ENCODE data around the gene TSPAN4.

TSPAN4 gene

GRCh38 chr11:853682-854448, 11.2 kb downstream of the TSPAN4 start:
- DNase-seq = no peak

DNA sequence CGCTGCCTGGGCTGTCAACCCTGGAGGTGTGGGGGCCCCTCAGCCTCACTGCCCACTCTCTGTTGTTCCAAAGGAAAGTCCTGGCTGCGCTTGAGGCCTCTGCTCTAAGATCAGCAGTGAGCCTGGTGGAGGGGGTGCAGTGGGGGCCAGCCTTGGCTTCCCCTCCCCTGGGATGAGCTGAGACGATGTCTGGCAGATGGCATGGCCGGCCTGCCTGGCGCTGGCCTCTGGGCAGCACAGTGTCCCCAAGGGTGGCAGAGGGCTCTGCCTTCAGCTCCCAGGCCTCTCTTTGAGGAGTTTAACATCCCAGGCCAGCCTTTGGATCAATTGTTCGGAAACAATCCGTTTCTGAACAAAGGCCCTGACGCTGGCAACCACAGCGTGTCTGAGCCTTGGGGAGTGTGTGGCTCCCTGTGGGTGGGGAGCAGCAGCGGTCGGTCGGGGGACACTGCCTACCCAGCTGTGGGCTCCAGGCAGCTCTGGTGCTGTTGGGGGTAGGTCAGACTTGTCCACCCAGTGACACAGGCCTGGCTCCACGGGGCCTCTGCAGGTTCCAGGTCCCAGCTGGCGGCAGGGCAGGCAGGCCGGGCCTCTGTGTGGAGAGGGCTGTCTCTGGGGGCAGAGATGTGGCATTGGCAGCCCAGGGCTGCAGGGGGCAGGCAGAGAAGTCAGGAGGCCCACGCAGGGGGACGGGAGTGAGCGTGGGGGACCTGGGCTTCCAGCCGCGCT, 12.1 kb downstream of the TSPAN4 start:
- DNase-seq = no peak

GRCh38 chr11:855330-855674, 12.7 kb downstream of the TSPAN4 start:
- no peak for DNase-seq

- DNase-seq = no peak
These were observed 13.1 kb downstream of the TSPAN4 start for GRCh38 chr11:855796-856195.

DNA sequence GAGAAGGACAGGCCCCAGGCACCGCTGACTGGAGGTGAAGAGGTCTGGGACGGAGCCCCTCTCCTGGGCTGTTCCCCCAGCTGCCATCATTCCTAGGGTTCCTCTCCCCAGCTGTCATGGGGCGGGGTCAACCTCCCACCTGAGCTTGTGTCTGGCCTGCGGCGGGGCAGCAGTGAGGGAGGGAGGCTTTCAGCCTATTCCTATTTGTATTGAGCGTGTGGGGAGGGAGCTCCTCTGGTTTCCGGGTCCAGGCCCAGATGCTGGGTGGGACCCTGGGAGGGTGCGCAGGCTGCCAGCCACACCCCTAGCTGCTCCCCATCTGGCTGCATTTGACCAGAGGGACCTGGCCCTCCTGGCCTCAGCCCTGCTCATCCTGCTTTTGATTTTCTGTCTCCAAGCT, 13.7 kb downstream of the TSPAN4 start:
- no peak for DNase-seq

DNA sequence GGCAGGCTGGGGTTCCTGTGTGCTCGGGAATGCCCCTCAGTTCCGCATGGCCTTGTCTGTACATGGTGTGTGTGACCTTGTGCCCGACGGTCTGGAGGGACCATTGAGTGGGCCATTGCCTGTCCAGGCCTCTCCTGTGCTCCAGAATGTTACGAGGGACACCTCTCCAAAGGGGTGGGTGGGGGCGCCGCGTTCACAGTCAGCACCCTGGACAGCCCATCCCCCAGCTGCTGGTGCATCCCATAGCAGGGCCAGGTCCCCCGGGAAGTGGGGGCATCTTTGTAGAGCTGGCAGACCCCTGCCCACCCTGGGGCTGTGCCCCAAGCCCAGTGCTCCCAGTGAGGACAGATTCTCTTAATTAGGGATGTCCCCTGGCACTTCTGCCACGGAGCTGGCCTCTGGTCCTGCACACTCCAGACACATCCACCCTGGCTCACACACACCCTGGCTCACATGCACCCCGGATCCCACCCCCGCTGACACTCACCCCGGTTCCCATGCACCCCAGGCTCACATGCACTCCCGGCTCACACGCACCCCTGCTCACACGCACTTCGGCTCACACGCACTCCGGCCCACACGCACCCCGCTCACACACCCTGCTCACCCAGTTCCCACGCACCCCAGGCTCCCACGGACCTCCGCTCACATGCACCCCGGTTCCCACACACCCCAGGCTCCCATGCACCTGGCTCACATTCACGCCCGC, 15.6 kb downstream of the TSPAN4 start:
- DNase-seq = no peak

DNA sequence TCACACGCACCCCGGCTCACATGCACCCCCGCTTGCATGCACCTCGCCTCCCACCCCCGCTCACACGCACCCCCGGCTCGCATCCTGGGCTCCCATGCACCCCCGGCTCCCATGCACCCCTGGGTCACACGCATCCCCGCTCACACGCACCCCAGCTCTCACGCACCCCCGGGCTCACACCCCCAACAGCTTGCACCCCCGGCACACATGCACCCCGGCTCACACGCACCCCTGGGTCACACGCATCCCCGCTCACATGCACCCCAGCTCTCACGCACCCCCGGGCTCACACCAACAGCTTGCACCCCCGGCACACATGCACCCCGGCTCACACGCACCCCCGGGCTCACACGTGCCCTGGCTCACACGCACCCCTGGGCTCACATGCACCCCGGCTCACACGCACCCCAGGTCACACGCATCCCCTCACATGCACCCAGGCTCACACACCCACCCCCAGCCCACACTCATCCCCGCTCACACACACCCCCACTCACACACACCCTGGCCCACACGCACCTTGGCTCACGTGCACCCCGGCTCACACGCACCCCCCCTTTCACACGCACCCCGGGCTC, 16.2 kb downstream of the TSPAN4 start:
- no peak for DNase-seq

DNA sequence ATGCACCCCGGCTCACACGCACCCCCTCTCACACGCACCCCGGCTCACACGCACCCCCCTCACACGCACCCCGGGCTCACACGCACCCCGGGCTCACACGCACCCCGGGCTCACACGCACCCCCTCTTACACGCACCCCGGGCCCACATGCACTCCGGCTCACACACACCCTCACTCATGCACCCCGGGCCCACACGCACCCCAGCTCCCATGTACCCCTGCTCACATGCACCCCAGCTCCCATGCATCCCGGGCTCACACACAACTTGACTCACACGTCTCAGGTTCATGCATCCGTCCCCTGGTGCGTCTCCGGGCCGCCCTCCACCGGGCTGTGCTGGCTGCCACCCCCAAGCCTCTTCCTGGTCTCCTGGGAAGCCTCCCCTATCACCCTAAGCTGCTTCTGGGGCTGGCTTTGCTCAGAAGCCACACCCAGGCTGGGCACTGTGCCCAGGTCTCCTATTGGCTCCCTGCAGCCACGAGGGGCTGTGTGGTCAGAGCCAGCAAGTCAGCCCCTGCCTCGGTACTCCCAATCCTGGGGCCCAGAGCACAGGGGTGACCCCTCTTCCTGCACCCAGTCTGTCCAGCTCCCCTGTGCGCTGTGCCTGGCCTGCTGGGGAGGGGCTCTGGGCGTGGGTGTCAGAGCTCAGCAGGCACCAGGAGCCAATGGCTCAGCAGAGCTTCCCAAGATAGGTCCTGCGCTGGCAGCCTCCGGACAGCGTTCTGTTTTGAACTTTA, 16.9 kb downstream of the TSPAN4 start:
- peak; percentile 60 for DNase-seq

GRCh38 chr11:860234-861104, 17.8 kb downstream of the TSPAN4 start:
- no peak for DNase-seq

DNA sequence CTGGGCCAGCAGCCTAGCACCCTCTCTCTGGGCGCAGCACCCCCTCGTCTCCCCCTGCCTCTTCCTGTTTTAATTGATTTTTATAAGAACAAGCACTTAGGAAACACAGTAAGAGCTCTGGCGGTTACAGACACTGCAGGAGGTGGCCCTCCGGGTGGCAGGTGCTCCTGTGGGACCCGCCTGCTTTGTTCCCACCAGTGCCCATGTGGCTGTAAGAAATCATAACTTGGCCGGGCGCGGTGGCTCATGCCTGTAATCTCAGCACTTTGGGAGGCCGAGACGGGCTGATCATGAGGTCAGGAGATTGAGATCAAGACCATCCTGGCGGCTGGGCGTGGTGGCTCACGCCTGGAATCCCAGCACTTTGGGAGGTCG, 18.4 kb downstream of the TSPAN4 start:
- DNase-seq = no peak

DNA sequence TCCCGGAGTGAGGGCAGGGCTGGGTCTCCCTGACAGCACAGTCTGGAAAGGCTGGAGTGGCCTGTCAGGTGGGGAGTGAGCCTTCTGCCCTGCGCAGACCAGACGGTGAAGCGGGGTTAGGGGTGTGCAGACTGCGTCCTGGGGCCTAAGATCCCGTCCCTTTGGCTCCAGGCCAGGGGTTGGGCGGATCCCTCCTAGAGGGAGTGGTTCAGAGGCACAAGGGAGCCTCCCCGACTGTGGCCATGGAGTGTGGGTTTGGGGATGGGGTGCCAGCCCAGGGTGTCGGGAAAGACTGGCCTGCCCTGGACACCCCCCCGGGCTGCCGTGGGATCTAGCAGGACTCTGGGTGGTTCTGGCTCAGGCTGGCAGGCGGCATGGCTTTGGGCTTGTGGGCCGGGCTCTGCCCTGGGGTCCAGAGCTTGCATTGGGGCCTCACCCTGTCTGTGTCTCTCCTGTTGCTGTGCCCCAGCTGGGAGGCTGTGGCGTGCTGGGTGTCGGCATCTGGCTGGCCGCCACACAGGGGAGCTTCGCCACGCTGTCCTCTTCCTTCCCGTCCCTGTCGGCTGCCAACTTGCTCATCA, 19.5 kb downstream of the TSPAN4 start:
- no peak for DNase-seq

DNA sequence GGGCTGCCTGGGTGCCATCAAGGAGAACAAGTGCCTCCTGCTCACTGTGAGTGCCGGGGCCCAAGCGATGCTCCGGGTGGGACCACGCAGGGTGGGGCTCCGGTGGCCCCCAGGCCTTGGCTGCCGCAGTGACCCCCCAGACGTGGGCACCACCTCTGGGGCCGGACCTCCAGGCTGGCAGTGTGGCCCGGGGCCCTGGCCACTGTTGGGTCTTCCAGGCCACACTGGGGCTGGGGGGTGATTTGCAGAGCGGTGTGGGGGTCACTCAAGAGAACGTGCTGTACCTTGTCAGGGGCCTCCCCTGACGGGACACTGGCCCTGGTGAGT, 20.0 kb downstream of the TSPAN4 start:
- DNase-seq = no peak

DNA sequence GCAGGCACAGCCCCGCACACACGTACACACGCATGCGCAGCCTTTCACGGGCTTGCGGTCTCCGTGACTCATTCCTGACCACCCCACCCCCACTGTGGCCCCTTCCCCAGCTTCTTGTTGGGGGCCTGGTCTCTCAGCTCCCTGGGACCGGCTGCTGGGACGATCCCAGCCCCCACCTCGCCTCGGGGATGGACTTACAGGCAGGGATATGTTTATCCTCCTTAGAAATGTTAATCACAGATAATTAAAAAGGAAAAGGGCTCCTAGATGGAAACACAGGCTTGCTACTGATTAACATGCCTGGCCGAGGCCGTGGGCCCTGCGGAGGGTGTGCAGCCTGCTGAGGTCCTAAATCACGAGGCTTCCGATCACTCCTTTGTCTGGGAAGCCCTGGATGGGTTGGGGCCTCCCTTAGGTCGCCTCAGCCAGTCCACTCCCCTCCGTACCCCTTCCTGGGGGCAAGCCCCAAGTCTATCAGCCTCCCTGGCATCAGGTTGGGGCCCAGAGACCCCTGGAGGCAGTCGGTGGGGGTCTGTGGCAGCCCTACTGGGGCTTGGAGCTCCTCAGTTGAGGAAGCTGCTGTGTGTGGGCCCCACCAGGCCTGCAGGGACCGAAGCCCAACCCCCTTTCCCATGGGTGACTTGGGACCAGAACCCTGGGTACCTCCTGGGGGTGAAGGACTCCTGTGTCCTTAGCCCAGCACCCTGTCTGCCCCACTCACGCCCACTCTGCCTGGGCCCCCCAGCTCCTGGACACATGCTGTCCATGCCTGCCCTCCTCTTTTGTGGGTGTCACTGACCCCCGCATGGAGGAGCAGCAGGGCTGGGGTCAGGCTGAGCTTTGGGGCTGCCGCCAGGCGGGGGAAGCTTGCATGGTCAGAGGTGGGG, 20.6 kb downstream of the TSPAN4 start:
- DNase-seq = no peak

- no peak for DNase-seq
These were observed 21.5 kb downstream of the TSPAN4 start for GRCh38 chr11:863910-864827.

DNA sequence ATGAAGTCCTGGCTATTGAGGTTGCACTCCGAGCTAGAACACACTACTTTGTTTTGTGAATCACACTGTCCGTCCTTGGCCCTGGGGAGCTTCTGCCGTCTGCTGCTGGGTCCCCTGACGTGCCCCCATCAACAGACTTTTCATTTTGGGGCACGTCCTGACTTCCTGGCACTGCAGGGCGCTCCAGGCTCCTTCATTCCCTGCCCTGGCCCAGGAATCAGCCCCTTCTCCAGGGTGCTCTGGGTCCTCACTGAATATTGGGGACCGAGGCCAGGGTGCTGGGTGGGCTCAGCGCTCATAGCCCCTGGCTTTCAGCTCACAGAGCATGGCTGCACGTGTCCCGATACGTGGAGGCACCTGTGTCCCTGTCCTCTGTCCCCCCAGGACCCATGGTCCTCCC, 22.2 kb downstream of the TSPAN4 start:
- no peak for DNase-seq

DNA sequence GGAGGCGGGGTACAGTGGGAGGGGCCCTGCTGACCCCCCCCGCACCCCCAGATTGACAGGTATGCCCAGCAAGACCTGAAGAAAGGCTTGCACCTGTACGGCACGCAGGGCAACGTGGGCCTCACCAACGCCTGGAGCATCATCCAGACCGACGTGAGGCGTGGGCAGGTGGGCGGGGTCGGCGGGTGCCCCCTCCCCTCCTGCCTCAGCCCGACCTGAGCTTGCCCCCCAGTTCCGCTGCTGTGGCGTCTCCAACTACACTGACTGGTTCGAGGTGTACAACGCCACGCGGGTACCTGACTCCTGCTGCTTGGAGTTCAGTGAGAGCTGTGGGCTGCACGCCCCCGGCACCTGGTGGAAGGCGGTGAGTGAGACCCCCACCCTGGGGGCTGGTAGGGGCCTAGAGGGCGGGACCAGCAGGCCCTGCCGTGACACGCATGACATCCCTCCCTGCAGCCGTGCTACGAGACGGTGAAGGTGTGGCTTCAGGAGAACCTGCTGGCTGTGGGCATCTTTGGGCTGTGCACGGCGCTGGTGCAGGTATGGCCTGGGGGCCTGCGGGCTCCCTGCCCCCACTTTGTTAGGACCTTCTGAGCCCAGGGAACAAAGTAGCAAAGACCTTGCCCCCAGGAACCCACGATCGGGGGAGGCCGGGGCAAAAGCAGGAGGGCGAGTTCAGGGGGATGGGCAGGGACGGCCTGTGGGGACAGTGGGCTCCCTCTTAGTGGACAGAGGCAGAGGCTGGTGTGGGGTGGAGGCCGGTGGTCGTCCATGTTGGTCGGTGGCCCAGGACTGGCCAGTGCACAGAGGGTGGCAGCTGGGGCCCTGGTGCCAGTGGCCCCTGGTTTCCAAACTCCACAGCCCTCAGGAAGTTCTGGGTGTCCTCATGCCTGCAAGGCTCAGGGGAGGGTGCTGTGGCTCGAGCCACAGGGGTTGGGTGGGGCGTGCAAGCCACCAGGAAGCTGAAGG, 23.1 kb downstream of the TSPAN4 start:
- no peak for DNase-seq

DNA sequence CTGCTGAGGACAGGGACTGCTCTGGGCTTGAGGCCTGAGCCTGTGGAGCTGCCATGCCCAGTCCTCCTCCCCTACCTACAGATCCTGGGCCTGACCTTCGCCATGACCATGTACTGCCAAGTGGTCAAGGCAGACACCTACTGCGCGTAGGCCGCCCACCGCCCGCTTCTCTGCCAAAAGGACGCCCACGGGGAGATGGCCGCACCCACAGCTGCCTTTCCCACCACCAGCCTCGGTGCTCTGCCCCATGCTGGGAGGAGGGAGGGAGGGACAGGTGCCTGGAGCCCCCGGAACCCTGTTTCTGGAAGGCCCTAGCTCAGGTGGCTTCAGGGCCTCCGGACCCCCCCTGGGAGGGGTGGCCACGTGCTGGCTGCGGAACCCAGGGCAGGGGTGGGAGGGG, 23.8 kb downstream of the TSPAN4 start:
- DNase-seq = no peak

- DNase-seq = no peak
These were observed 25.3 kb downstream of the TSPAN4 start for GRCh38 chr11:867856-868358.
